Heart right ventricle (tissue), 16 donors: Measurements from ENCODE around the gene ANO7. TPM values are rescaled to one million over a fixed set of nuclear protein-coding genes. Genes with fewer than 3 reads are reported as not detected.
A peak's percentile ranks its signal among the peaks of the same experiment; 100 is the strongest.

ENCODE experiments used
- ATAC-seq, 8 donors: fragments of 200-7000 bp; cut with Tn5 transposase; one replicate each; pipeline ENCODE4 v1.9.1; 2020; ENCODE audit warnings: mild to moderate bottlenecking in 8 of 8, moderate library complexity in 8 of 8, moderate number of reproducible peaks in 1 of 8
- DNase-seq, 2 donors: peaks; one replicate each; pipeline ENCODE4 v3.0.0-alpha.2; 2020
- H3K27ac ChIP-seq, 10 donors: fragments of 200-600 bp; sonication (generic) in 2 of 10; one replicate each; pipeline versions ENCODE4 v1.5.0 to v1.8.0; 2020 to 2022; ENCODE audit warnings: mild to moderate bottlenecking in 3 of 10
- H3K27me3 ChIP-seq, 7 donors: fragments of 200-600 bp; one replicate each; pipeline ENCODE4 v1.8.0; 2021 to 2022; ENCODE audit warnings: mild to moderate bottlenecking in 2 of 7
- H3K36me3 ChIP-seq, 9 donors: fragments of 200-600 bp; sonication (generic) in 1 of 9; one replicate each; pipeline versions ENCODE4 v1.5.0 to v1.8.0; 2020 to 2022; ENCODE audit warnings: mild to moderate bottlenecking in 2 of 9
- H3K4me1 ChIP-seq, 9 donors: fragments of 200-600 bp; sonication (generic) in 1 of 9; one replicate each; pipeline versions ENCODE4 v1.5.0 to v1.8.0; 2020 to 2022; ENCODE audit warnings: mild to moderate bottlenecking in 4 of 9
- H3K4me3 ChIP-seq, 10 donors: fragments of 200-600 bp; sonication (generic) in 2 of 10; one replicate each; pipeline versions ENCODE4 v1.5.0 to v1.8.0; 2020 to 2022; ENCODE audit warnings: mild to moderate bottlenecking in 7 of 10, moderate library complexity in 2 of 10
- H3K9me3 ChIP-seq, 11 donors: fragments of 200-600 bp in 10 of 11; sonication (generic) in 2 of 11; one replicate each; pipeline versions ENCODE4 v1.5.0 to v1.8.0; 2013 to 2022; ENCODE audit warnings: mild to moderate bottlenecking in 2 of 11, control low read depth in 1 of 11, moderate library complexity in 1 of 11
- CTCF ChIP-seq, 9 donors: fragments of 200-600 bp; sonication (generic) in 2 of 9; IDR thresholded peaks; one replicate each; pipeline versions ENCODE4 v1.5.0 to v1.8.0; 2021 to 2022; ENCODE audit warnings: antibody characterized with exemption in 9 of 9, mild to moderate bottlenecking in 5 of 9, moderate library complexity in 1 of 9
- WGBS, 2 donors: extraction: QIAGEN DNeasy Blood & Tissue Kit; methylation state at CpG; one replicate each; pipeline ENCODE4 v1.1.7; 2013; ENCODE audit warnings: inconsistent platforms in 1 of 2; 5-methylcytosine and 5-hydroxymethylcytosine counted together
- intact Hi-C, 10 donors: fragments of 100-400 bp; cut with DNase I; formaldehyde crosslinking; loops; one replicate each; pipeline versions ENCODE4 v1.11.1 to v1.14.2; 2022
- polyA plus RNA-seq, 2 donors: library from polyadenylated mRNA; stranded (reverse); fragments of 200-250 nt; gene quantifications; one replicate each; pipeline ENCODE4 v1.2.3, GENCODE V29; 2013
- total RNA-seq, 10 donors: library from RNA; stranded (reverse); fragmentation: NEBNext Ultra II Directional in 3 of 10; extraction: Animal tissue kit (Norgen Biotek cat#: 25700) in 3 of 10; gene quantifications; one replicate each; pipeline versions ENCODE4 v1.2.1 to v1.2.4, GENCODE V29; 2021 to 2023
- donor health status: Arrhythmogenic right ventricular cardiomyopathy.
- donor health status: ischemic (EF 13 %, LVEDD 7.1; RV severe dilation, severe dysfunction).
- donor health status: healthy with polysubstance abuse.
- donor health status: DM: no; HTN: yes; CAD: no.
- donor health status: DM: no; HTN: no; CAD: no.
- donor health status: ischemic (EF 25% LVEDD 6.9; RV normal size, moderate dysfunction).
- donor health status: ischemic (EF 25% LVEDD 5.7; RV mildly dilated, moderate dysfunction).
- donor health status: healthy.
- donor health status: DM: yes; HTN: yes; CAD: no.
- donor health status: Ischemic cardiomyopathy.
- donor health status: ischemic (EF 35%, LVEDD 5.7; RV mildly dilated, moderate dysfunction).
- donor health status: nonischemic (EF 11% LVEDD 7.7; RV severe dilation, severe dysfunction).
- donor health status: DM: yes; HTN: yes; CAD: no.
- donor health status: PGD.
- donor health status: ischemic (EF 29% LVEDD 5.4; RV normal size, mild dysfunction).
- donor health status: nonischemic (EF 23%, LVEDD 6.1; RV moderate dilation, normal function).

ANO7 gene
- total and polyA plus RNA-seq, 12 donors = 0.61 to 3.0 (median 1.6) TPM

GRCh38 chr2:241224851-241225438 lies 36.5 kb downstream of the ANO7 start:
- DNase-seq (no peak), ATAC-seq (no peak)
- Histone ChIP-seq H3K9me3 (no peaks in the 10 kb centered on the region), H3K4me1 (peaks cover 2 to 51% (median 27%) of the 10 kb centered on the region in 9 donors), H3K36me3 (peaks cover 0 to 52% (median 30%) of the 10 kb centered on the region in 9 donors), H3K4me3 (no peak overlapping the region), H3K27me3 (no peaks in the 10 kb centered on the region), H3K27ac (no peak overlapping the region)
- 80 to 83% methylated on average over 8 of the region's 8 CpGs for WGBS, 2 donors
- intact Hi-C loops = loop anchor here in 2 of 10 donors (5.0 to 10.0 kb wide), 2 partner anchors 68 to 130 kb away; no protein-coding TSS in a partner anchor
- no peak for TF ChIP-seq CTCF (IDR thresholded peaks at IDR 0.05)

- Histone ChIP-seq H3K4me1 (peaks cover 2 to 51% (median 27%) of the 10 kb centered on the region in 9 donors), H3K9me3 (no peaks in the 10 kb centered on the region), H3K4me3 (no peak overlapping the region), H3K36me3 (peaks cover 0 to 58% (median 36%) of the 10 kb centered on the region in 9 donors), H3K27ac (no peak overlapping the region), H3K27me3 (no peaks in the 10 kb centered on the region)
- intact Hi-C loops = loop anchor here in 1 of 10 donors (10.0 kb wide), 1 partner anchor 131 kb away; no protein-coding TSS in a partner anchor
- no peak for TF ChIP-seq CTCF (IDR thresholded peaks at IDR 0.05)
- ATAC-seq (no peak), DNase-seq (no peak)
- WGBS, 2 donors = 94% methylated on average over 16 of the region's 16 CpGs
These were observed 37.1 kb downstream of the ANO7 start for GRCh38 chr2:241225545-241225944.

GRCh38 chr2:241225983-241226382 lies 37.5 kb downstream of the ANO7 start:
- DNase-seq (no peak), ATAC-seq (no peak)
- peaks cover 0 to 62% (median 40%) of the 10 kb centered on the region in 9 donors for H3K36me3 ChIP-seq
- no peak overlapping the region for H3K27ac ChIP-seq
- no peaks in the 10 kb centered on the region for H3K9me3 ChIP-seq
- H3K27me3 ChIP-seq = no peaks in the 10 kb centered on the region
- TF ChIP-seq CTCF (IDR thresholded peaks at IDR 0.05) = no peak
- intact Hi-C loops = loop anchor here in 1 of 10 donors (10.0 kb wide), 1 partner anchor 131 kb away; no protein-coding TSS in a partner anchor
- H3K4me1 ChIP-seq = peaks cover 2 to 51% (median 27%) of the 10 kb centered on the region in 9 donors
- H3K4me3 ChIP-seq = no peak overlapping the region
- 96 to 97% methylated on average over 16 of the region's 16 CpGs for WGBS, 2 donors

GRCh38 chr2:241226723-241227572 lies 38.5 kb downstream of the ANO7 start:
- TF ChIP-seq CTCF (IDR thresholded peaks at IDR 0.05) = no peak
- H3K27me3 ChIP-seq = no peaks in the 10 kb centered on the region
- DNase-seq (no peak), ATAC-seq (peak in 5 of 8 donors; percentile 27 to 66 (median 40))
- no peaks in the 10 kb centered on the region for H3K9me3 ChIP-seq
- H3K27ac ChIP-seq = peak overlapping the region in 2 of 10 donors; percentile 3 to 33
- peaks cover 2 to 51% (median 27%) of the 10 kb centered on the region in 9 donors for H3K4me1 ChIP-seq
- H3K36me3 ChIP-seq = peaks cover 0 to 72% (median 46%) of the 10 kb centered on the region in 9 donors
- no peak overlapping the region for H3K4me3 ChIP-seq
- WGBS, 2 donors = 53 to 67% methylated on average over 19 of the region's 19 CpGs
- intact Hi-C loops = loop anchor here in 1 of 10 donors (10.0 kb wide), 1 partner anchor 132 kb away; no protein-coding TSS in a partner anchor
